Right ventricle myocardium superior (tissue), 1 donor: ENCODE results near the gene TULP4. TPM values are rescaled to one million over a fixed set of nuclear protein-coding genes. Genes with fewer than 3 reads are reported as not detected.

Experiments
- ATAC-seq: fragments of 200-7000 bp; cut with Tn5 transposase; one replicate; pipeline ENCODE4 v1.9.1; 2020; ENCODE audit warnings: mild to moderate bottlenecking; ENCODE audit not compliant: poor library complexity
- DNase-seq: peaks from one replicate; pipeline ENCODE4 v3.0.0-alpha.2; 2020
- intact Hi-C: fragments of 100-400 bp; cut with DNase I; formaldehyde crosslinking; loops from one replicate; pipeline ENCODE4 v1.11.2; 2022
- long read RNA-seq: library from polyadenylated mRNA; unstranded; transcript quantifications from one replicate; pipeline ENCODE4 v2.0.0, GENCODE V29; 2021
- total RNA-seq: library from RNA; stranded (reverse); fragmentation: NEBNext Ultra II Directional; extraction: Animal tissue kit (Norgen Biotek cat#: 25700); gene quantifications from one replicate; pipeline ENCODE4 v1.2.1, GENCODE V29; 2021
- donor health status: DM: no; HTN: yes; CAD: no; lungs with severe emphysema.

The TULP4 gene, protein sequence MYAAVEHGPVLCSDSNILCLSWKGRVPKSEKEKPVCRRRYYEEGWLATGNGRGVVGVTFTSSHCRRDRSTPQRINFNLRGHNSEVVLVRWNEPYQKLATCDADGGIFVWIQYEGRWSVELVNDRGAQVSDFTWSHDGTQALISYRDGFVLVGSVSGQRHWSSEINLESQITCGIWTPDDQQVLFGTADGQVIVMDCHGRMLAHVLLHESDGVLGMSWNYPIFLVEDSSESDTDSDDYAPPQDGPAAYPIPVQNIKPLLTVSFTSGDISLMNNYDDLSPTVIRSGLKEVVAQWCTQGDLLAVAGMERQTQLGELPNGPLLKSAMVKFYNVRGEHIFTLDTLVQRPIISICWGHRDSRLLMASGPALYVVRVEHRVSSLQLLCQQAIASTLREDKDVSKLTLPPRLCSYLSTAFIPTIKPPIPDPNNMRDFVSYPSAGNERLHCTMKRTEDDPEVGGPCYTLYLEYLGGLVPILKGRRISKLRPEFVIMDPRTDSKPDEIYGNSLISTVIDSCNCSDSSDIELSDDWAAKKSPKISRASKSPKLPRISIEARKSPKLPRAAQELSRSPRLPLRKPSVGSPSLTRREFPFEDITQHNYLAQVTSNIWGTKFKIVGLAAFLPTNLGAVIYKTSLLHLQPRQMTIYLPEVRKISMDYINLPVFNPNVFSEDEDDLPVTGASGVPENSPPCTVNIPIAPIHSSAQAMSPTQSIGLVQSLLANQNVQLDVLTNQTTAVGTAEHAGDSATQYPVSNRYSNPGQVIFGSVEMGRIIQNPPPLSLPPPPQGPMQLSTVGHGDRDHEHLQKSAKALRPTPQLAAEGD (N-terminal part only)
- 98.2 TPM for total RNA-seq
- long read RNA-seq, partial matches to known transcripts: 1 of 2 reads
- long read RNA-seq, other reads (novel, unspliced or antisense): 1 of 2 reads

DNA sequence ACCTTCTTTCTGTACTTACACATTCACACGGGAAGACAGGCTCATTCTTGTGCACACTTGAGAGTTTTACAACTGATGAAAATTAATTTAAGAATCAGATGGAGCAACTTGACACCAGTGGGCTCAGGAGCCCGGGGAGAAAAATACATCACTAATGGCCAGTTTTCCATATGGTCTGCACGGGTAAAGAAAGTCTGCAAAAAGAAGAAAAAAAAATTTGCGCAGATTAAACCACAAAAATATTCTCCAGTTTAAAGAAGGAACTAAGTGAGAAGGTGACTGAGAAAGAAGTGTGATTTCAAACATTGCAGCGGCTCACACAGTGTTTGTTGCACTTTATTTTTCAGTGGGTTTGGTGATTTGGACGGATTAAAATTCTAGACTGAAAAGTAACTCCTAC lies at the start of gene TULP4:
Gene TULP4 (plus strand): TSS at position 301 of the 400 bp plus-strand sequence. CDS start 1,552 bp downstream, outside the sequence.
- no peak for DNase-seq
- no peak for ATAC-seq
- intact Hi-C loops: no loop called here

DNA sequence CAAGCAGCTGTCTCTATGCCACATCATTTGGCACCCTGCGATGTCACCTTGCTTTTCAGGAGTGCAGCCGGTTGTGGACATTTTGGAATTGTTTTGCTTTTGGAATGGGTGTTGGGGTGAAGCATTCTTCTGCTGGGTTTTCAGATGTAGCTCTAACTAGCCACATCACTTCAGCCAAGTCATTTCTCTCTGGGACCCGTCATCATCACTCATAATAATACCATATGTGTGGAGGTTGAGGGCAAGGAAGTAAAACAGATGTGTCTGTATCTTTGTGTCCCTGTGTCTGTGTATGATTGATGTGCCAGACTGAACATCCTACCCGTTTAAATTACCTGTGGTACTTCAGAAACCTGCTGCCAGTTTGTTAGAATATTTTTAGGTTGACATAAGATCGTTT lies 49.5 kb upstream of the TULP4 start:
- no peak for DNase-seq
- ATAC-seq: no peak
- intact Hi-C loops: no loop called here

DNA sequence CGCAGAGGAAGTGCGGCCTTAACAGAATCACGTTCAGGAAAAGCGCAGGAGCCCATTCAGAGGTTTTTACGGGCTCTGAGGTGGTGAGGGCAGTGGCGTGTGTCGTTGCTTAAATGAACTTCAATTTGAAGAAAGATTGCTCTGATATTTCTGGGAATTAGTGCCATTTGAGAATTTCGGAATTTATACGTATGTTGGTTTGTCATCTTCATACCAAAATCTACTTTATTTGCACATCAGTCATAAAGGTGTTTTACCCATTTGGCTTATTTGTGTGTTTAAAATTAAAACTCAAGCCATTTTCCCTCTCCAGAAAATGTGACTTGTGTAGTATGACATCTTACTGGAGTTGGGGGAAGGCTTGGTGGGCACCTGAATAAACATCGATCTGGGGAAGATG lies 48.1 kb upstream of the TULP4 start:
- no peak for ATAC-seq
- intact Hi-C loops: no loop called here

DNA sequence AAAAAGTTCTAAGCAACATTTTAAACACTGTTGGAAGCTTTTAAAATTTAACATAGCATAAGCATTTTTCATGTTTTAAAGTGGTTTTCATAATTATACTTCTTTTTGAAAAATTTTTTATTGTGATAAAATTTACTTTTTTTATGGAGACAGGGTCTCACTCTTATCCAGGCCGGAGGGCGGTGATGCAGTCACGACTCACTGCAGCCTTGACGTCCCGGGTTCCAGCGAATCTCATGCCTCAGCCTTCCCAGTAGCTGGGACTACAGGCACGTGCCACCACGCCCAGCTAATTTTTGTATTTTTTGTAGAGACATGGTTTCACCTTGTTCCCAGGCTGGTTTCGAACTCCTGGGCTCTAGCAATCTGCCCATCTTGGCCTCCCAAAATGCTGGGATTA lies 46.1 kb upstream of the TULP4 start:
- ATAC-seq (no peak), DNase-seq (no peak)
- intact Hi-C loops: no loop called here

More for the DNA sequence above, 48.1 kb upstream of the TULP4 start:
- no peak for DNase-seq

DNA sequence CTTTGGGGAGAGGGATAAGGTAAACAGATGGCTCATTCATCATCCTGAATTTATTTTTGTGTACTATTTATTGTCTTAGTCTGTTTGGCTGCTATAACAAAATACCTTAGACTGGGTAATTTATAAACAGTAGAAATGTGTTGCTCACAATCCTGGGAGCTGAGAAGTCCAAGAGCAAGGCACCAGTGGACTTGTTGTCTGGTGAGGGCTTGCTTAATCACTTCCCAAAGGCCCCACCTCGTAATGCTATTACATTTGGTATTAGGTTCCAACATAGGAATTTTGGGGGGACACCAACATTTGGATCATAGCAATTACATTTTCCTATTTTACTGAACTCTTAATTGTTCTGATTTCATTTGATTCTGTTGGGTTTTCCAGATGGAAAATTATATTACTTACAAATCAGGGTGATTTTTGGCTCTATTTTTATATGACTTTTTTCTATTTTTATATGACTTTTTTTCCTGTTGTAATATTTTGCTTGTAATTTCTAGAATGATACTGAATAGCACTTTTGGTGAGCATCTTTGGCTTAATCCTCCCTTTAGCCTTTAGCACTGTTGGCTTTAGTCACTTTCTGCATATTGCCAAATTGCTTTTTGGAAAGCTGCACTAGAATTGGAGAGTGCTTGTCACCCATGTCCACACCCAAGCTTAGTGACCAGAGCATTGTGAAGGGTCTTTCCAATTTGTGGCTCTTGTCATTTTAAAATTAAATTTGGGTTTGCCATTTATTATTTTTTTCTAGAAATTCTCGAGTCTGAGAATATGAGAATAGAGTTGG lies 43.7 kb upstream of the TULP4 start:
- ATAC-seq: peak; percentile 70
- intact Hi-C loops: no loop called here
- DNase-seq: no peak

DNA sequence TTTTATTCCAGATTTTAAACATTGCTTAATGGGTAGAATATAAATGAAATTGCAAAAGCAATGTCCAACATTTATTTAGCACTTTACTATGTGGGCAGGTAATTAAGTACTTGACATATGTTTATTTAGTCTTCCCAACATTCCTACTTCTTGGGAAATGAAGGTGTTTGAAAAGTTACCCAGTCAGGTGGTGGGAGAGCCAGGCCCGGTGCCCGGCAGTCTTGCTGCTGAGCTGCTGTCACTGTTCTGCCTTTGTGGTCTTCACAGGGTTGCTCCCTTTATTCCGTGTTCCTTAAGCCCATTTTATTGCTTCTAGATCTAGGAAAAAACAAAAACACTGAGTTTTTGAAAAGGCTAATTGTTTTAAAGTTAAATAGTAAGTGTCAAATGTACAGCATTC lies 42.6 kb upstream of the TULP4 start:
- DNase-seq (no peak), ATAC-seq (no peak)
- intact Hi-C loops: no loop called here

DNA sequence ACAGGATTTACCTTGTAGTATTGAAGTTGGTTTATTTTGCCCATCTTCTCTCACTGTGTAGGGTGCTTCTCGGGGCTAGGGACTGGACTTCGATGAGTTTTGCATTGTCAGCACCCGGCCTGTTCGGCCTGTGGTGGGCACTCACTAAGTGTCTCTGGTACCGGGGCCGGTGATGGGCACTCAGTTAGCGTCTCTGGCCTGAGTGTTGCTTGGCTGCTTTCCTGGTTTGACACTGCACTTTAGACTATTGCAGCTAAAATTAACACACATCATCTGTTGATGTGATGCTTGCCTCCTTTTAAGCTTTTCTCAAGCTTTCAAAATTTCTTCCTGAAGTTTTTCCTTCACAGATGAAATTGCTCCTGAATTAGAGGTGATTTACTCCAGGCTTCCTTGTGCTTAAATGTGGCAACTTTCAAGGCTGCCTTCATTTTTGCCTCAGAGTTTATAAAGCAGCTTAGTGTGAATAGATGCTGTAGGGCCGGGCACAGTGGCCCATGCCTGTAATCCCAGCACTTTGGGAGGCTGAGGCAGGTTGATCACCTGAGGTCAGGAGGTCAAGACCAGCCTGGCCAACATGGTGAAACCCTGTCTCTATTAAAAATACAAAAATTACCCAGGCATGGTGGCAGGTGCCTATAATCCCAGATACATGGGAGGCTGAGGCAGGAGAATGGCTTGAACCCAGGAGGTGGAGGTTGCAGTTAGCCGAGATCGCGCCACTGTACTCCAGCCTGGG lies 41.7 kb upstream of the TULP4 start:
- intact Hi-C loops: no loop called here
- DNase-seq: no peak
- peak; percentile 72 for ATAC-seq

DNA sequence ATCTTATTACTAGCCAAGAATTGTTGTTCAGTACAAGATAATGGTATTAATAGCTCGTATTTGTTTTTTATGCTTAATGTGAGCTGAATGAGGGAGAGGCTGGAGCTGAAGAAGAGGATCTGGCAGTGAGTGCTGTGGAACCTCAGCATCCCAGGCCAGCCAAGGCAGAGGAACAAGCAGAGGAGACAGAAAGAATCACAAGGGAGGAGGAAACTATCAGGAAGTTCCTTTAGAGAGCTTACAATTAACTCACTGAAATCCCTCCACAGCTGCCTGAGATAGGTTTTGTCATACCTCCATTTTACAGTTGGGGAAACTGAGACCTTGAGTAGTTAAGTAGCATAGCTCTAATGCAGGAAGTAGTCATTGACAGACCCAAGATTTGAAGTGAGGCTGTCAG lies 39.9 kb upstream of the TULP4 start:
- DNase-seq (no peak), ATAC-seq (no peak)
- intact Hi-C loops: no loop called here

DNA sequence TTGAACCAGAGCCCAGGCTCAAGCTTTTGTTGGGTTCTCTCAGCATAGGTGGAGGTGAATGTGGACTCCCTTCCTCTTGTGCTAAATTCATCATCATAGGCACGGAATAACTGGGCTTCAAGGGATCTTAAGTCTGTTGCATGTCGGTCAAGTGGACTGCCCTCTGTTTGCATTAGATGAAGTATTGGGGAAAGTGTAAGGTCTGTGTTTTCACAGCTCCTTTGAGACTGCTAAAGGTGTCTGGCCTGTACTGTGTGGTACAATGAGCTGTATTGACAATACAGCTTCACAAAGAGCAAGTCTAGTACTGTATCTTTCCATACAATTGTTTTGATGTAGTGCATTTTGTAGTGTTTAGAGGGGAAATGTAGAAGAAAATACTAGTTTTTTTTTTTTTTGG lies 34.3 kb upstream of the TULP4 start:
- no peak for ATAC-seq
- intact Hi-C loops: no loop called here

DNA sequence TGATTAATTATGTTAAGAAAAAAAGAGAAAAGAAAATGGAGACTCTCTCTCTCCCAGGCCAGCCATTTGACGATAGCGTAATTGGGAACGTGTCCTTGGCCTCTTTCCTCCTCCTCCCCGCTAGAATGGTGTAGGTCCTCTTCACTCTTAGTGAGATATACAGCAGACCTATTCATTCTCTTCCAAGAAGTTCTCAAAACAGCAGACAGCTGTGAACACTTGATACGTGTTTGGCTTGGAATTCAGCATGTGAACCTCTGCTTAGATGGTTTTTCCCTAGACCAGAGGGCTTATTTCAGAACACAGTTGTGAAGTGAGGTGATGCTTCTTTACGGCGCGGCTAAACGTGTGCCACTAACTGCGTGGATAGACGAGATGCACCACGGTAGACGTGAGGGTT lies 32.6 kb upstream of the TULP4 start:
- peak; percentile 79 for ATAC-seq
- no peak for DNase-seq
- intact Hi-C loops: no loop called here

More for the DNA sequence above, 34.3 kb upstream of the TULP4 start:
- DNase-seq: no peak

DNA sequence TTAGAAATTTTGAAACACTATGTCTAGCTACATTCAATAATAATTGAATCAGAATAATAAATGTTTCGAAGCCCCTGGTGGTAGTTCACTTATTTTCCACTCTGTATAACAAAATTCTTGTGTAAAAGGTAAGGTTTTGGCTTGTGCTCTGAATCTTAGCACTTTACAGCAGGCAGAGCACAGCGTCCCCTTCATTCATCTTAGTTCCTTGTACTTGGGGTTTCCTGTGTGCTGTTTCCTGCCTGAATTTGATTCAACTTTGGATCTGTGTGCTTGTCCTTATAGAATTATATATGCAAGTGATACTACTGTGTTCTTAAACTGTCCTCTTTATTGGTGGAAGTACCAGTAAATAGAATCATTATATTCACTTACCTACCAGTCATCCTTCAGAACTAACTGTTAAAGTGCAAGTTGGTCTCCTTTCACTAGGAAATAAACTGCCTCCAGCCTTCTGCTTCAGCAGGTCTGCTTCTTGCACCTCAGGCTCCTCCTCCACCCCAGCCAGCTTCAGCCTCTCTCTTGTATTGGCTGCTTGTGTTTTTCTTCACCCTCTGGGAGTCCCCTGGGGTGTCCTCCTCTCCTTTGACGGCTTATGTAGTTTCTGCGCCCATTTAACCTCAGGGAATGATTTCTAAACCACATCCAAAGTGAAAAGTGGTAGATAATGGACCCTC lies 28.8 kb upstream of the TULP4 start:
- intact Hi-C loops: no loop called here
- peak; percentile 28 for ATAC-seq
- DNase-seq: no peak

DNA sequence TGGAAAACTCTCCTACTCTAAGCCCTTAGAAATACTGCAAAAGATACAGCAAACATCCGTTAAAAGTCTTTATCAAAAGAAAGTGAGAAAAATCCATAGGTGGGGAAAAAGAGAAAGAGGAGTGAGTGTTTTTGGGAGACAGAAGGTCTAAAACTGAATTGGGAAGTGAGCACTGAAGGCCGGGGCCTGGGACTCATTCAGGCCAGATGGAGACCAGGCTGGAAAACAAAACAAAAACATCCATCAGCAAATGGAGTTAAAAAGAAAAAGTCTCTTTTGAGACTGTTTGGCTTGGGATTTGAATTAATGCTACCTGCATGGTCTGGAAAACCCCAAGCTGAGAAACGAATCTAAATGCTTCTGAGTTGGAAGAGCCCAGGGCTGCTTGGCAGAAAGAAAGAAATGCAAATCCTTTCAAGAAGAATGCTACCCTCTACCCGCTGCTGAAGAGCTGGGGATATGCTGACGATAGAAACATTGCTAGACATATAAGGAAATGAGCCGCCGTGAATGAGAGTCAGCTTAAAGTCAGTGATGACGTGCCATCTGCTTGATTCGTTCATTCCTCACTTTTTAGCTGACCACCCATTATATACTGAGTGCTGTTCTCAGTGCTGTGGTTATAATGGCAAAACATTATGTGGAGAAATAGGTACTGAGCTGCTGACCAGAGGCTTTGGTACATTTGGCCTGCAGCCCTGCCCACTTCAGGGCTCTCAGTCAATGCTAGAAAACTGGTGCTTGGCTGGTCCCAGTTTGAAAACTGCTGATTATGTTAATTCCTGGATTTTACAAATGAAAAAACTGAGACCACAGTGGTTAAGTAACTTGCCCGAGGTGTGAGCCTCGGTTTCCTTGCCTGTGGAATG lies 28.0 kb upstream of the TULP4 start:
- ATAC-seq: peak; percentile 45
- intact Hi-C loops: no loop called here
- no peak for DNase-seq

DNA sequence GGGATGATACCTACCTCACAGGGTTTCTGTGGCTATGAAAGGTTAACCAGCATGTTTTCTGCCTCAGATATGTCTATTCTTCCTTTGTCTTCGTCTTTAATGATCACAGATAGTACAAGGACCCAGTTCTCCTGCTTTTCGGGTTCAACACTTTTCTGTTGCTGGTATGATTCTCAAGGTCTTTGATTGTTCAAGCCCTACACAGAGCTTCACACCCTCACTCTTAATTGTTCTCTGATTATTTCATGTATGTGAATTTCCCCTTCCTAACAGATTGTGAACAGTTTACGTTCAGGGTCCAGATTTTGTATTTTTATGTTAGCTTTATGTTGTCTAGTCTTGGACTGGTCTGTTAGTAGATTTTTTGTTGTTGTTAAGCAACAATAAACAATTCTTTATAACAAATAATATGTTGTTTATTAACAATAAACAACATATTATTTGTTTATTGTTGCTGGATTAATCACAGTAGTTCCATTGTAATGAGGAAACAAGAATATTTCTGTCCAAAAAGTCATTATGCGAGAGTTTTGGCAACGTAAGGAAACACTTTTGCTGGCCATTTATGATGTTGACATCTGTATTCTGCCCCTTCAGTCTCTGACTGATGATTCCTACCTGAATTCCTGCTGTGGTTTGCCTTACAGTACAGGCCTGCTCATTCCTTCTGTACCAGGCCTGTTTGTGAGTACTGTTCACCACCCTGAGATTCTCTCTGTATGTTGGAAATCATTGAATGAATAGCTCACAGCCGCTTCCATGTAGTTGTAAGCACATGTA lies 27.2 kb upstream of the TULP4 start:
- ATAC-seq (no peak), DNase-seq (no peak)
- intact Hi-C loops: no loop called here

DNA sequence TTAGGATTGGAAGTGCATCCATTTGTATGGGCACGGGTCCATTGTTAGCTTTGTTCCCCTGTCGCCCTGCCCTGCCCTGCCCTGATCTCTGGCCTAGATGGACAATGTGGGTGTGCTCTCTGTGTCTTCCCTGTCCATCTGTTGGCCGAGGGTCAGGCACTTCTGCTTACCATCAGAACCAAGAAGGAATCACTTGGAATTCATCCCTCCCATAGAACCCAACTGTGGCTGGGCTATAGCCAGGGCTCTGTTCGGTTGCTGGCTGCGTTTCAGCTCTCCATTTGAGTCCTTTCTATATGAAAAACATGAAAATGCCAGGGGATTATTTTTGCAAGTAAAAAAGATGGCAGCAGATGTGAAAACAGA lies 26.6 kb upstream of the TULP4 start:
- ATAC-seq (no peak), DNase-seq (no peak)
- intact Hi-C loops: no loop called here

DNA sequence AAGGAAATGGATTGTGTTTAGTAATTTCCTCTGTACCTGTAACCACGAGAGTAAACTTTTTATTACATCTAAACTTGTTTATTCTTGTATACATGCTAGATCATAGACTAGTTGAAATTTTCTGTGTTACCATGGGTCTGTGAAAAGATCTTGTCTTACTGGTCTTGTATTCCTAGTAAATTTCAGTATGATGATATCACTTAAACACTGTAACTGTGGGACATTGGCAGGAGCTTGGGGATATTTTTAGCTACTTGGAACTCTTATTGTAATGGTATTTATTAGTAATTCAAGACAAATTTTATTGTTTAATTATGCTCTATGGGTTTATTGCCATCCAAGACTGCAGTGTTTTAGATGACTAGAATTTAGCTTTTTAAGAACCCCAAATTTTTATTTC lies 25.9 kb upstream of the TULP4 start:
- intact Hi-C loops: no loop called here
- ATAC-seq: peak; percentile 44
- DNase-seq: no peak

DNA sequence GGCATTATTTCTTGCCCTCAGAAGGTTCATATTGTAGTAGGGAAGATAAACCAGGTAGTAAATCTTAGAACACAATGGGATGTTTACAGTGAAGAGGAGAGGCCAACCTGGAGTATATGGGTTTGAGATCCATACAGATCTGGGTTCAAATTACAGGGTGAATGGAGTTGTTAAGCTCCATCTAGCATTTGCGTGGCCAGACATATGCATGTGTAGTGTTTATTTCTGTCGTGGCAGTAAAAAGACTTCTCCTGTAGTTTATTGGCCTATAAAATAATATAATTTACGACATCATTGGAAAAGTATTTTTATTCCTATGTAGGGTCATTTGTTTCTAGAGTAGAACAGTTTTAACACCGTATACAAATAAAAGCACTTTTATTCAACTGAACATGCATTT lies 25.2 kb upstream of the TULP4 start:
- intact Hi-C loops: no loop called here
- ATAC-seq: no peak
- no peak for DNase-seq
